NB4 (cell line): Measurements from ENCODE around the gene ATP6V1G3.

Source experiments
- MAX ChIP-seq: IDR thresholded peaks from 2 replicates; pipeline ENCODE4 v1.6.1; 2011; ENCODE audit warnings: low read depth, low read length
- POLR2A ChIP-seq: IDR thresholded peaks from 2 replicates; pipeline ENCODE4 v1.6.1; 2011; ENCODE audit warnings: mild to moderate bottlenecking; ENCODE audit not compliant: insufficient read length; ENCODE audit errors: extremely low read depth
- TF ChIP-seq, protein P1 (sequence below): IDR thresholded peaks from one replicate; pipeline ENCODE4 v1.5.1; 2012; ENCODE audit warnings: low read depth, low read length

GRCh38 chr1:198534548-198535418 is 5.7 kb downstream of the ATP6V1G3 start:
- TF ChIP-seq, protein P1, sequence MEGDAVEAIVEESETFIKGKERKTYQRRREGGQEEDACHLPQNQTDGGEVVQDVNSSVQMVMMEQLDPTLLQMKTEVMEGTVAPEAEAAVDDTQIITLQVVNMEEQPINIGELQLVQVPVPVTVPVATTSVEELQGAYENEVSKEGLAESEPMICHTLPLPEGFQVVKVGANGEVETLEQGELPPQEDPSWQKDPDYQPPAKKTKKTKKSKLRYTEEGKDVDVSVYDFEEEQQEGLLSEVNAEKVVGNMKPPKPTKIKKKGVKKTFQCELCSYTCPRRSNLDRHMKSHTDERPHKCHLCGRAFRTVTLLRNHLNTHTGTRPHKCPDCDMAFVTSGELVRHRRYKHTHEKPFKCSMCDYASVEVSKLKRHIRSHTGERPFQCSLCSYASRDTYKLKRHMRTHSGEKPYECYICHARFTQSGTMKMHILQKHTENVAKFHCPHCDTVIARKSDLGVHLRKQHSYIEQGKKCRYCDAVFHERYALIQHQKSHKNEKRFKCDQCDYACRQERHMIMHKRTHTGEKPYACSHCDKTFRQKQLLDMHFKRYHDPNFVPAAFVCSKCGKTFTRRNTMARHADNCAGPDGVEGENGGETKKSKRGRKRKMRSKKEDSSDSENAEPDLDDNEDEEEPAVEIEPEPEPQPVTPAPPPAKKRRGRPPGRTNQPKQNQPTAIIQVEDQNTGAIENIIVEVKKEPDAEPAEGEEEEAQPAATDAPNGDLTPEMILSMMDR, result no peak
- no peak for TF ChIP-seq POLR2A
- no peak for TF ChIP-seq MAX
